H1 (cell line): Measurements from ENCODE around the gene SKP1. TPM values are rescaled to one million over a fixed set of nuclear protein-coding genes. Genes with fewer than 3 reads are reported as not detected.

Experiments
- CTCF ChIA-PET: fragments of 300-600 bp; sonication (Branson Sonifier 250); formaldehyde crosslinking; loops from one replicate; lab custom pipeline; 2021; ENCODE audit not compliant: partially characterized antibody; lab: Charles Lee
- POLR2A ChIA-PET: fragments of 300-600 bp; sonication (Branson Sonifier 250); formaldehyde crosslinking; loops from one replicate; lab custom pipeline; 2021; ENCODE audit warnings: inconsistent platforms; ENCODE audit not compliant: partially characterized antibody; lab: Charles Lee
- DNase-seq, 2 experiments: peaks; one replicate each; pipeline versions ENCODE4 v3.0.0 to v3.0.0-alpha.2; 2010 to 2022; ENCODE audit warnings: low spot score in 2 of 2, low read depth in 1 of 2, mixed read lengths in 1 of 2
- FAIRE-seq: peaks from 2 replicates; lab custom pipeline; 2011; peaks lifted over from hg19 to GRCh38; lab: Jason Lieb, UNC
- H2AFZ ChIP-seq: 2 replicates; pipeline ENCODE4 v1.8.1; 2012; ENCODE audit warnings: low read length, inconsistent platforms
- H2AK5ac ChIP-seq: 2 replicates; pipeline ENCODE4 v1.6.1; 2013; ENCODE audit warnings: low read depth, low read length
- H2BK120ac ChIP-seq: replicated peaks from 2 replicates; pipeline ENCODE3; 2013; ENCODE audit warnings: low read depth, low read length, inconsistent platforms
- H2BK12ac ChIP-seq: 2 replicates; pipeline ENCODE4 v1.6.1; 2013; ENCODE audit warnings: low read depth, low read length
- H2BK15ac ChIP-seq: 2 replicates; pipeline ENCODE4 v1.6.1; 2013; ENCODE audit warnings: low read length
- H2BK20ac ChIP-seq: 2 replicates; pipeline ENCODE4 v1.6.1; 2013; ENCODE audit warnings: low read length
- H2BK5ac ChIP-seq: 2 replicates; pipeline ENCODE4 v1.6.1; 2013; ENCODE audit warnings: low read depth, low read length
- H3K14ac ChIP-seq: 2 replicates; pipeline ENCODE4 v1.6.1; 2013; ENCODE audit warnings: inconsistent platforms; ENCODE audit not compliant: insufficient read length
- H3K18ac ChIP-seq: 2 replicates; pipeline ENCODE4 v1.6.1; 2013; ENCODE audit warnings: low read length; ENCODE audit errors: extremely low read depth
- H3K23ac ChIP-seq: 2 replicates; pipeline ENCODE4 v1.6.1; 2013; ENCODE audit warnings: inconsistent platforms; ENCODE audit not compliant: insufficient read length
- H3K23me2 ChIP-seq: 2 replicates; pipeline ENCODE4 v1.6.1; 2013; ENCODE audit warnings: low read depth, low read length
- H3K27ac ChIP-seq: 2 replicates; pipeline ENCODE4 v1.6.1; 2011; ENCODE audit warnings: low read depth, low read length, inconsistent platforms
- H3K27me3 ChIP-seq, 4 experiments: replicated peaks in 1 of 4; 1 replicate in 1 of 4; 2 replicates in 3 of 4; pipeline versions ENCODE4 v1.6.1 to v1.8.1; 2011 to 2013; ENCODE audit warnings: low read length in 3 of 4, mild to moderate bottlenecking in 3 of 4, inconsistent platforms in 2 of 4, mixed read lengths in 2 of 4, moderate library complexity in 1 of 4; ENCODE audit not compliant: control insufficient read depth in 3 of 4, insufficient read depth in 3 of 4; ENCODE audit errors: extremely low read depth in 1 of 4
- H3K36me3 ChIP-seq, 4 experiments: 2 replicates each; pipeline versions ENCODE4 v1.6.1 to v1.8.1; 2011 to 2013; ENCODE audit warnings: mild to moderate bottlenecking in 4 of 4, low read length in 3 of 4, moderate library complexity in 2 of 4, control low read depth in 1 of 4, inconsistent platforms in 1 of 4; ENCODE audit not compliant: insufficient read depth in 4 of 4, control insufficient read depth in 2 of 4
- H3K4ac ChIP-seq: replicated peaks from 2 replicates; pipeline ENCODE3; 2013; ENCODE audit warnings: low read length, low read depth, mixed read lengths, inconsistent platforms; ENCODE audit not compliant: insufficient read length
- H3K4me1 ChIP-seq, 4 experiments: replicated peaks in 1 of 4; 1 replicate in 1 of 4; 2 replicates in 3 of 4; pipeline versions ENCODE4 v1.6.1 to v1.8.1; 2011 to 2013; ENCODE audit warnings: low read length in 3 of 4, inconsistent platforms in 2 of 4, mixed read lengths in 1 of 4; ENCODE audit not compliant: insufficient read depth in 4 of 4, control insufficient read depth in 3 of 4
- H3K4me2 ChIP-seq, 2 experiments: 2 replicates each; pipeline versions ENCODE4 v1.6.1 to v1.8.1; 2011 to 2013; ENCODE audit warnings: low read depth in 2 of 2, low read length in 2 of 2, control low read depth in 1 of 2, inconsistent platforms in 1 of 2, mild to moderate bottlenecking in 1 of 2; ENCODE audit not compliant: insufficient read depth in 1 of 2
- H3K4me3 ChIP-seq, 4 experiments: fragments of 200-600, 300-600 bp in 1 of 4; sonication (generic), shearing (Covaris generic), sonication (Bioruptor Twin) in 1 of 4; 2 replicates each; pipeline versions ENCODE4 v1.5.1 to v1.8.1; 2011 to 2016; ENCODE audit warnings: low read length in 4 of 4, low read depth in 3 of 4, control low read depth in 2 of 4, inconsistent platforms in 2 of 4, mild to moderate bottlenecking in 2 of 4, mixed read lengths in 1 of 4, moderate library complexity in 1 of 4; ENCODE audit not compliant: insufficient read depth in 2 of 4; ENCODE audit errors: extremely low read depth in 1 of 4
- H3K56ac ChIP-seq: replicated peaks from 2 replicates; pipeline ENCODE3; 2013; ENCODE audit warnings: low read depth, mild to moderate bottlenecking, mixed read lengths, low read length, inconsistent platforms; ENCODE audit not compliant: insufficient read length
- H3K79me1 ChIP-seq: 2 replicates; pipeline ENCODE4 v1.6.1; 2013; ENCODE audit warnings: low read depth, low read length, control low read depth
- H3K79me2 ChIP-seq, 2 experiments: 2 replicates each; pipeline versions ENCODE4 v1.6.1 to v1.8.1; 2012 to 2013; ENCODE audit warnings: low read length in 2 of 2, mild to moderate bottlenecking in 2 of 2, inconsistent platforms in 1 of 2; ENCODE audit not compliant: insufficient read depth in 2 of 2, control insufficient read depth in 1 of 2
- H3K9ac ChIP-seq, 4 experiments: replicated peaks in 1 of 4; 1 replicate in 1 of 4; 2 replicates in 3 of 4; pipeline versions ENCODE4 v1.6.1 to v1.8.1; 2011 to 2013; ENCODE audit warnings: low read depth in 3 of 4, low read length in 3 of 4, control low read depth in 2 of 4, mild to moderate bottlenecking in 2 of 4, moderate library complexity in 2 of 4, inconsistent platforms in 1 of 4; ENCODE audit errors: extremely low read depth in 1 of 4
- H3K9me3 ChIP-seq, 2 experiments: 2 replicates each; pipeline versions ENCODE4 v1.6.1 to v1.8.1; 2012 to 2013; ENCODE audit warnings: mild to moderate bottlenecking in 2 of 2, moderate library complexity in 2 of 2, control low read depth in 1 of 2, inconsistent platforms in 1 of 2, low read depth in 1 of 2, low read length in 1 of 2, mixed read lengths in 1 of 2; ENCODE audit not compliant: insufficient read depth in 2 of 2
- H4K20me1 ChIP-seq, 2 experiments: replicated peaks in 1 of 2; 2 replicates each; pipeline versions ENCODE3 to v1.8.1; 2011 to 2013; ENCODE audit warnings: inconsistent platforms in 2 of 2, low read length in 2 of 2, mild to moderate bottlenecking in 1 of 2; ENCODE audit not compliant: insufficient read depth in 2 of 2, control insufficient read depth in 1 of 2
- H4K5ac ChIP-seq: 2 replicates; pipeline ENCODE4 v1.6.1; 2013; ENCODE audit warnings: low read length, low read depth, mixed read lengths, inconsistent platforms; ENCODE audit not compliant: insufficient read length
- H4K8ac ChIP-seq: 2 replicates; pipeline ENCODE4 v1.8.0; 2013; ENCODE audit warnings: mild to moderate bottlenecking, moderate library complexity, low read length, inconsistent platforms; ENCODE audit not compliant: insufficient read depth; ENCODE audit errors: extremely low read depth
- H4K91ac ChIP-seq: replicated peaks from 2 replicates; pipeline ENCODE3; 2013; ENCODE audit warnings: low read length, mixed read lengths, inconsistent platforms; ENCODE audit not compliant: insufficient read length
- PHF8 ChIP-seq: fragments of 200-600 bp; sonication (generic); conservative IDR thresholded peaks from 2 replicates; pipeline ENCODE4 v1.7.1; 2012; ENCODE audit warnings: low read depth, mild to moderate bottlenecking, inconsistent platforms, low read length, moderate library complexity
- POLR2AphosphoS5 ChIP-seq: IDR thresholded peaks from 2 replicates; pipeline ENCODE4 v1.6.1; 2011; ENCODE audit warnings: low read depth, low read length
- WGBS, 2 experiments: shearing (Covaris generic) in 1 of 2; methylation state at CpG; one replicate each; pipeline versions ENCODE4 v1.1.6 to v1.1.7; 2013 to 2015; ENCODE audit warnings: low lambda C conversion rate in 2 of 2, mixed read lengths in 2 of 2, inconsistent platforms in 1 of 2, low coverage in 1 of 2, missing lambda C conversion rate in 1 of 2; ENCODE audit not compliant: insufficient replicate concordance in 2 of 2, insufficient coverage in 1 of 2, insufficient read length in 1 of 2; ENCODE audit errors: extremely low coverage in 1 of 2, missing lambda C conversion rate in 1 of 2; 5-methylcytosine and 5-hydroxymethylcytosine counted together
- polyA plus RNA-seq, 7 experiments: library from polyadenylated mRNA; depleted of rRNA in 3 of 7; stranded (reverse) in 5 of 7; unstranded in 2 of 7; fragments of >200 nt in 5 of 7; fragments of 200-250 nt in 2 of 7; gene quantifications; 1 replicate in 5 of 7; 2 replicates in 1 of 7; 4 replicates in 1 of 7; pipeline versions ENCODE4 v1.2.1 to v1.2.3, GENCODE V29; 2011 to 2013; ENCODE audit warnings: missing spikeins in 2 of 7, mixed read lengths in 2 of 7
- total RNA-seq: library from RNA; stranded (reverse); fragmentation: NEBNext Ultra II Directional; extraction: Animal tissue kit (Norgen Biotek cat#: 25700); gene quantifications from 2 replicates; pipeline ENCODE4 v1.2.1, GENCODE V29; 2021

SKP1 gene
- total and polyA plus RNA-seq, 2 of the 8 experiments (the other 6 are each of a cell fraction or from before 2014, with no cell fraction given) = 163 to 332 TPM

DNA sequence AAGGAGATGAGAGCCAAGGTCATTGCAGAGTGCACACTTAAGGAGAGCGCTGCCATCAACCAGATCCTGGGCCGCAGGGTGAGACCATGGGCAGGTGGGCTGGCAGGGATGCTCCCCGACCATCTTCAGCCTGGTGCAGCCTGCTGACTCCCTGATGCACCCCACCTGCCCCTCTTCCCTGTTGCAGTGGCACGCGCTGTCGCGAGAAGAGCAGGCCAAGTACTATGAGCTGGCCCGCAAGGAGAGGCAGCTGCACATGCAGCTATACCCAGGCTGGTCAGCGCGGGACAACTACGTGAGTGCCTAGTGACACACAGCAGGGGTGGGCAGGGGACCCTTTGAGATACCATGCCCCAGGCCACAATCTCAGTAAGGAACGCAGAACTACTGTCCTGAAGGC is 33.9 kb downstream of the SKP1 start:
- Histone ChIP-seq H4K5ac (no peak overlapping the region), H3K56ac (no peak overlapping the region), H3K4ac (no peak overlapping the region), H4K20me1 (peaks cover 16 to 47% of the 10 kb centered on the region in 2 experiments), H3K9ac (no peak overlapping the region), H3K4me1 (no peaks in the 10 kb centered on the region; a peak in 3 of 7 replicates), H3K14ac (no peak overlapping the region), H3K18ac (no peak overlapping the region), H3K79me2 (0 out of 4 replicates have a peak, but pooled peaks cover 0 to 3% of the 10 kb centered on the region in 2 experiments), H2AK5ac (no peak overlapping the region), H3K79me1 (peaks cover 18% of the 10 kb centered on the region), H2BK12ac (no peak overlapping the region), H2BK15ac (no peak overlapping the region), H3K23ac (no peak overlapping the region), H3K27me3 (no peaks in the 10 kb centered on the region), H4K8ac (no peak overlapping the region), H2BK20ac (no peak overlapping the region), H4K91ac (no peak overlapping the region), H3K4me3 (no peak overlapping the region), H3K4me2 (no peak overlapping the region), H3K27ac (no peak overlapping the region), H2BK5ac (no peak overlapping the region; the same call in 1 of the 2 replicates), H2BK120ac (no peak overlapping the region), H3K23me2 (no peaks in the 10 kb centered on the region), H3K36me3 (peaks cover 4 to 16% (median 11%) of the 10 kb centered on the region in 4 experiments; a peak in 6 of 8 replicates), H2AFZ (no peak overlapping the region), H3K9me3 (no peaks in the 10 kb centered on the region)
- POLR2A ChIA-PET = interaction anchor here (0.8 to 2.7 kb wide), 7 partner anchors 9 to 103 kb away, joined by 3 to 12 read pairs (median 3); partner anchors contain the start of gene SKP1
- CTCF ChIA-PET = interaction anchor here (1.0 to 24.3 kb wide), 10 partner anchors 9 to 147 kb away, joined by 3 to 629 read pairs (median 20); no protein-coding TSS in a partner anchor
- peak in 1 of 2 experiments; percentile 41 for DNase-seq
- 94% methylated on average over 11 of the region's 12 CpGs; no CpG with 5 or more reads in 1 of the 2 experiments for WGBS, 2 experiments
- TF ChIP-seq POLR2AphosphoS5 = peak; percentile 27; the same call in 1 of the 2 replicates
- no peak for TF ChIP-seq PHF8
- no peak for FAIRE-seq
